CD14-positive monocyte (primary cell): ENCODE data around the gene MED12L. TPM values are rescaled to one million over a fixed set of nuclear protein-coding genes. Genes with fewer than 3 reads are reported as not detected.

Experiments used
- DNase-seq, 3 donors: peaks; one replicate each; pipeline ENCODE4 v3.0.0-alpha.2; 2011 to 2022
- H2AFZ ChIP-seq: 2 replicates; pipeline ENCODE4 v1.6.0; 2012; ENCODE audit warnings: mild to moderate bottlenecking, low read depth, low read length, inconsistent platforms; ENCODE audit not compliant: insufficient read depth, poor library complexity, severe bottlenecking
- H3K27ac ChIP-seq, 2 donors: 1 replicate in 1 of 2; 2 replicates in 1 of 2; pipeline ENCODE4 v1.5.1; 2012 to 2013; ENCODE audit warnings: low read length in 2 of 2, control low read depth in 1 of 2, inconsistent platforms in 1 of 2, low read depth in 1 of 2, mild to moderate bottlenecking in 1 of 2
- H3K27me3 ChIP-seq, 2 donors: one replicate each; pipeline versions ENCODE4 v1.6.0 to v1.6.1; 2011 to 2013; ENCODE audit warnings: low read length in 2 of 2; ENCODE audit not compliant: control insufficient read depth in 2 of 2, insufficient read depth in 2 of 2
- H3K36me3 ChIP-seq, 2 donors: replicated peaks in 1 of 2; 1 replicate in 1 of 2; 2 replicates in 1 of 2; pipeline versions ENCODE4 v1.5.1 to v1.6.1; 2012 to 2013; ENCODE audit warnings: low read length in 2 of 2, control low read depth in 1 of 2, inconsistent platforms in 1 of 2, mild to moderate bottlenecking in 1 of 2; ENCODE audit not compliant: insufficient read depth in 2 of 2, control insufficient read depth in 1 of 2
- H3K4me1 ChIP-seq, 2 donors: 1 replicate in 1 of 2; 2 replicates in 1 of 2; pipeline versions ENCODE4 v1.5.1 to v1.6.1; 2012 to 2013; ENCODE audit warnings: low read length in 2 of 2, control low read depth in 1 of 2, inconsistent platforms in 1 of 2, mild to moderate bottlenecking in 1 of 2, moderate library complexity in 1 of 2; ENCODE audit not compliant: insufficient read depth in 2 of 2, control insufficient read depth in 1 of 2
- H3K4me2 ChIP-seq: replicated peaks from 2 replicates; pipeline ENCODE3; 2012; ENCODE audit warnings: low read length, moderate library complexity, mild to moderate bottlenecking; ENCODE audit not compliant: poor library complexity, severe bottlenecking; ENCODE audit errors: extremely low read depth
- H3K4me3 ChIP-seq, 3 experiments: fragments of 200-600 bp in 1 of 3; sonication (generic) in 1 of 3; replicated peaks in 1 of 3; 1 replicate in 2 of 3; 2 replicates in 1 of 3; pipeline ENCODE4 v1.5.1; 2011 to 2013; ENCODE audit warnings: low read length in 3 of 3, mild to moderate bottlenecking in 3 of 3, control low read depth in 2 of 3, low read depth in 2 of 3, inconsistent platforms in 1 of 3, moderate library complexity in 1 of 3
- H3K79me2 ChIP-seq: 2 replicates; pipeline ENCODE4 v1.6.0; 2012; ENCODE audit warnings: mild to moderate bottlenecking, control low read depth, inconsistent platforms, low read length, moderate library complexity; ENCODE audit not compliant: insufficient read depth
- H3K9ac ChIP-seq: 2 replicates; pipeline ENCODE4 v1.6.0; 2017; ENCODE audit warnings: low read length, mild to moderate bottlenecking; ENCODE audit not compliant: insufficient read depth, poor library complexity, severe bottlenecking
- H3K9me3 ChIP-seq, 2 donors: replicated peaks in 1 of 2; 1 replicate in 1 of 2; 2 replicates in 1 of 2; pipeline versions ENCODE4 v1.5.1 to v1.6.1; 2012 to 2013; ENCODE audit warnings: low read length in 2 of 2, control low read depth in 1 of 2; ENCODE audit not compliant: control insufficient read depth in 1 of 2, insufficient read depth in 1 of 2
- H4K20me1 ChIP-seq: 2 replicates; pipeline ENCODE4 v1.6.0; 2012; ENCODE audit warnings: mild to moderate bottlenecking, low read length, control low read depth, moderate library complexity; ENCODE audit not compliant: insufficient read depth
- H3K27ac Mint-ChIP-seq, 7 donors: one replicate each; pipeline ENCODE4 v1.8.0; 2020; ENCODE audit warnings: mild to moderate bottlenecking in 7 of 7, mixed read lengths in 7 of 7, moderate library complexity in 6 of 7, inconsistent platforms in 2 of 7
- H3K27me3 Mint-ChIP-seq, 3 donors: one replicate each; pipeline ENCODE4 v1.8.0; 2021 to 2022; ENCODE audit warnings: low read depth in 3 of 3, mild to moderate bottlenecking in 3 of 3, mixed read lengths in 3 of 3, moderate library complexity in 3 of 3, inconsistent platforms in 1 of 3
- H3K36me3 Mint-ChIP-seq, 2 donors: one replicate each; pipeline ENCODE4 v1.8.0; 2020; ENCODE audit warnings: mixed read lengths in 2 of 2, inconsistent platforms in 1 of 2, mild to moderate bottlenecking in 1 of 2
- H3K4me1 Mint-ChIP-seq: one replicate; pipeline ENCODE4 v1.8.0; 2020; ENCODE audit warnings: mild to moderate bottlenecking, mixed read lengths
- H3K4me3 Mint-ChIP-seq, 2 donors: one replicate each; pipeline ENCODE4 v1.8.0; 2020; ENCODE audit warnings: mild to moderate bottlenecking in 2 of 2, mixed read lengths in 2 of 2, moderate library complexity in 1 of 2
- H3K9me3 Mint-ChIP-seq, 7 donors: one replicate each; pipeline ENCODE4 v1.8.0; 2020 to 2022; ENCODE audit warnings: mixed read lengths in 7 of 7, mild to moderate bottlenecking in 6 of 7, moderate library complexity in 6 of 7, inconsistent platforms in 2 of 7
- WGBS: methylation state at CpG from one replicate; pipeline ENCODE4 v1.1.5; 2013; ENCODE audit warnings: missing lambda C conversion rate; ENCODE audit not compliant: insufficient coverage; 5-methylcytosine and 5-hydroxymethylcytosine counted together
- intact Hi-C, 2 donors: fragments of 100-400 bp; cut with micrococcal nuclease; formaldehyde crosslinking; loops; one replicate each; pipeline versions ENCODE4 v1.15.0 to v1.15.1; 2023
- polyA plus RNA-seq, 3 donors: library from polyadenylated mRNA; depleted of rRNA in 1 of 3; unstranded in 2 of 3; stranded (reverse) in 1 of 3; fragments of 300-500 nt in 2 of 3; fragments of >200 nt in 1 of 3; fragmentation: Illumina TruSeq in 2 of 3; gene quantifications; 1 replicate in 2 of 3; 2 replicates in 1 of 3; pipeline ENCODE4 v1.2.3, GENCODE V29; 2012 to 2021
- TF ChIP-seq, protein P1 (sequence below): fragments of 200-600 bp; IDR thresholded peaks from one replicate; pipeline ENCODE4 v1.8.0; 2022; ENCODE audit warnings: antibody characterized with exemption, mild to moderate bottlenecking

Gene MED12L
- polyA plus RNA-seq, 3 donors, result 0.12 to 0.29 TPM; not detected in 1

DNA sequence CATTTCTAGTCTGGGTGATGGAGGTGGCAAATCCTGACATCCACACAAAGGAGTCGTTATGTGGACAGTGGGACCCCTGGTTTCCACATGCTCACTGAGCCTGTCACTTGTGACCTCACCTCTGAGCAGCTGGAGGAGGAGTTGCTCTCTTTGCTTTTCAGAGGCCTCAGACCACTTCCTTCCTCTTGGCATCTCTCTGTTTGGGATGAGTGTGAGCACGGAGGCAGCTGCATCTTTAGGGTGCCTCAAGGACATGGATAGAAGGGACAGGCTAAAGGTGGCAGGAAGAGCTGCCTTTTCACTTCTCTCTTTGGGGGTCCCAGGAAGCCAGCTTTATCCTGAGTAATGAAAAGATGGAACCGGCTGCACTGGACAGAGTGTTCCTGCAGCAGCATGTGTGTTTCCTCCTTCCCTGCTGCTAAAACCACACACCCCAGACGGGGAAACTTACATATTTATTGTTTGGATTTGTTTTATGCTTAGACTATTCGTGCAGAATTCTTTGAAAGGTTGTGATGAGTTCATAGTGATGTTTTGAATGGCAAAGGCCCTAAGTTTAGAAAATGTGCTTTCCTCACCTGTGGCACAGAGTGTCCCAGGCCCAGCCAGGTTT, 85.8 kb downstream of the MED12L start:
- TF ChIP-seq, protein P1, sequence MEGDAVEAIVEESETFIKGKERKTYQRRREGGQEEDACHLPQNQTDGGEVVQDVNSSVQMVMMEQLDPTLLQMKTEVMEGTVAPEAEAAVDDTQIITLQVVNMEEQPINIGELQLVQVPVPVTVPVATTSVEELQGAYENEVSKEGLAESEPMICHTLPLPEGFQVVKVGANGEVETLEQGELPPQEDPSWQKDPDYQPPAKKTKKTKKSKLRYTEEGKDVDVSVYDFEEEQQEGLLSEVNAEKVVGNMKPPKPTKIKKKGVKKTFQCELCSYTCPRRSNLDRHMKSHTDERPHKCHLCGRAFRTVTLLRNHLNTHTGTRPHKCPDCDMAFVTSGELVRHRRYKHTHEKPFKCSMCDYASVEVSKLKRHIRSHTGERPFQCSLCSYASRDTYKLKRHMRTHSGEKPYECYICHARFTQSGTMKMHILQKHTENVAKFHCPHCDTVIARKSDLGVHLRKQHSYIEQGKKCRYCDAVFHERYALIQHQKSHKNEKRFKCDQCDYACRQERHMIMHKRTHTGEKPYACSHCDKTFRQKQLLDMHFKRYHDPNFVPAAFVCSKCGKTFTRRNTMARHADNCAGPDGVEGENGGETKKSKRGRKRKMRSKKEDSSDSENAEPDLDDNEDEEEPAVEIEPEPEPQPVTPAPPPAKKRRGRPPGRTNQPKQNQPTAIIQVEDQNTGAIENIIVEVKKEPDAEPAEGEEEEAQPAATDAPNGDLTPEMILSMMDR, result no peak
- H3K4me2 ChIP-seq, result peak overlapping the region; percentile 64
- peaks cover 0 to 2% (median 0%) of the 10 kb centered on the region in 3 donors for H3K27me3 Mint-ChIP-seq
- H3K27me3 ChIP-seq, result no peaks in the 10 kb centered on the region
- DNase-seq, result peak; percentile 40 to 66 (median 64)
- peak overlapping the region; percentile 90 to 94 for H3K27ac ChIP-seq
- no peaks in the 10 kb centered on the region for H3K9me3 ChIP-seq
- peak overlapping the region; percentile 50 for H3K9ac ChIP-seq
- H3K36me3 Mint-ChIP-seq, result no peaks in the 10 kb centered on the region
- peak overlapping the region; percentile 25 to 71 for H3K4me3 Mint-ChIP-seq
- peak overlapping the region; percentile 59 for H2AFZ ChIP-seq
- intact Hi-C loops, result loop anchor here in 1 of 2 donors (10.0 kb wide), 1 partner anchor 704 kb away; the partner anchor contains the start of gene SUCNR1
- H3K36me3 ChIP-seq, result no peaks in the 10 kb centered on the region
- H3K79me2 ChIP-seq, result no peaks in the 10 kb centered on the region
- no peaks in the 10 kb centered on the region for H4K20me1 ChIP-seq
- peaks cover 49 to 56% of the 10 kb centered on the region in 2 donors for H3K4me1 ChIP-seq
- H3K27ac Mint-ChIP-seq, result peak overlapping the region; percentile 92 to 98 (median 96)
- peak overlapping the region in 1 of 3 experiments; percentile 58 for H3K4me3 ChIP-seq
- no CpG with 5 or more reads among the region's 5 CpGs for WGBS
- no peaks in the 10 kb centered on the region for H3K9me3 Mint-ChIP-seq
- H3K4me1 Mint-ChIP-seq, result peaks cover 53% of the 10 kb centered on the region

DNA sequence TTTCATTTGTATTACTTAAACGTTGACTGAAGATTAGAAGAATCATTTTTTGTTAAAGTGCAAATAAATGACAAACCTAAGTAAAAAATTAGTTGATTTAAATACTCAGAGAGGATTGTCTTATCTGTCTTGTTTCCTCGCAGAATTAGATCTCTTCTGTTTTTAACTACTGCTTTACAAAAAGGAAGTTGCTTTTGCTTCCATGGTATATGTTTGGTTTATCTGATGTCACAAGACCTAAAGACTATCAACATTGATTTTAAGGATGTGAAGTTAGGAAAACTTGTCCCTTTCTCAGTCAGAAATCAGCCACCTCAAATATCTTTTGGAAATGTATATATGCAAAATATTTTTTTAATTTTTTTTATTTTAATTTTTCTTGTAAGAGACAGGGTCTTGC, 88.9 kb downstream of the MED12L start:
- intact Hi-C loops, result loop anchor here in 1 of 2 donors (10.0 kb wide), 1 partner anchor 700 kb away; the partner anchor contains the start of gene SUCNR1
- no CpG with 5 or more reads among the region's 2 CpGs for WGBS

More for the DNA sequence above, 88.9 kb downstream of the MED12L start:
- Histone ChIP-seq H3K4me2 (no peak overlapping the region), H4K20me1 (no peaks in the 10 kb centered on the region), H3K27ac (peak overlapping the region; percentile 39 to 54), H2AFZ (no peak overlapping the region), H3K36me3 (no peaks in the 10 kb centered on the region), H3K9me3 (no peaks in the 10 kb centered on the region), H3K4me1 (peaks cover 37 to 44% of the 10 kb centered on the region in 2 donors), H3K9ac (no peak overlapping the region), H3K4me3 (no peak overlapping the region), H3K79me2 (no peaks in the 10 kb centered on the region), H3K27me3 (no peaks in the 10 kb centered on the region)
- Mint-ChIP-seq H3K9me3 (no peaks in the 10 kb centered on the region), H3K4me3 (peak overlapping the region in 1 of 2 donors; percentile 37), H3K36me3 (no peaks in the 10 kb centered on the region), H3K4me1 (peaks cover 41% of the 10 kb centered on the region), H3K27ac (peak overlapping the region in 6 of 7 donors; percentile 30 to 78 (median 54)), H3K27me3 (peaks cover 0 to 2% (median 0%) of the 10 kb centered on the region in 3 donors)
- peak in 1 of 3 donors; percentile 35 for DNase-seq
- TF ChIP-seq, protein P1, result no peak
